ENCODE measurements around the gene DDA1.
"Not testable (repeated sequence)": the region's sequence is repeated elsewhere in the genome, so short reads cannot be mapped to it uniquely, and the experiment has no call there.

The DDA1 gene

DNA sequence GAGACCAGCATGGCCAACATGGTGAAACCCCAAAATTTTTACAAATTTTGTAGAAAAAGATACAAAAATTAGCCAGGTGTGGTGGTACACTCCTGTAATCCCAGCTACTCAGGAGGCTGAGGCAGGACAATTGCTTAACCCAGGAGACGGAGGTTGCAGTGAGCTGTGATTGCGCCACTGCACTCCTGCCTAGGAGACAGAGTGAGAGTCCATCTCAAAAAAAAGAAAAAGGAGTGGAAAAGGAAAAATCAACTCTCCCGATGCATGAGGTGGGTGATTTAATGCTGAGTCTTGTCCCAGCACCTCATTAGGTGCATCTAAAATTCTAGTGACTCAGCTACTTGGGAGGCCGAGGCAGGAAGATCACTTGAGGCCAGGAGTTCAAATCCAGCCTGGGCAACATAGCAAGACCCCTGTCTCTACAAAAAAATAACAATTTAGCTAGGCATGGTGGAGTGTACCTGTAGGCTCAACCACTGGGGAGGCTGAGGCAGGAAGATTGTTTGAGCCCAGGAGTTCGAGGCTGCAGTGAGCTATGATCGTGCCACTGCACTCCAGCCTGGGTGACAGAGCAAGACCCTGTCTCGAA, 47.8 kb downstream of the DDA1 start:
- TF ChIP-seq POLR2A (IDR thresholded peaks at IDR 0.05; ENCODE audit: extremely low read depth, insufficient read length): no peak
- no peak for TF ChIP-seq MAX (IDR thresholded peaks at IDR 0.05; ENCODE audit: low read depth, low read length)
- no peak for TF ChIP-seq MYC (IDR thresholded peaks at IDR 0.05; ENCODE audit: low read depth, low read length)
- no peak for TF ChIP-seq CTCF (IDR thresholded peaks at IDR 0.05; ENCODE audit: low read depth, low read length)
- DNase-seq (ENCODE audit: low read depth): no peak
- no peak overlapping the region for H3K4me3 ChIP-seq (ENCODE audit: low read depth, low read length)

GRCh38 chr19:17357724-17358123, 48.4 kb downstream of the DDA1 start:
- TF ChIP-seq CTCF (IDR thresholded peaks at IDR 0.05; ENCODE audit: low read depth, low read length): no peak
- no peak for TF ChIP-seq POLR2A (IDR thresholded peaks at IDR 0.05; ENCODE audit: extremely low read depth, insufficient read length)
- TF ChIP-seq MYC (IDR thresholded peaks at IDR 0.05; ENCODE audit: low read depth, low read length): no peak
- no peak for TF ChIP-seq MAX (IDR thresholded peaks at IDR 0.05; ENCODE audit: low read depth, low read length)
- DNase-seq (ENCODE audit: low read depth): no peak
- no peak overlapping the region for H3K4me3 ChIP-seq (ENCODE audit: low read depth, low read length)

- TF ChIP-seq MAX (IDR thresholded peaks at IDR 0.05; ENCODE audit: low read depth, low read length): no peak
- TF ChIP-seq CTCF (IDR thresholded peaks at IDR 0.05; ENCODE audit: low read depth, low read length): no peak
- TF ChIP-seq MYC (IDR thresholded peaks at IDR 0.05; ENCODE audit: low read depth, low read length): no peak
- no peak for DNase-seq (ENCODE audit: low read depth)
- no peak overlapping the region for H3K4me3 ChIP-seq (ENCODE audit: low read depth, low read length)
Measured at GRCh38 chr19:17358395-17358794, 49.0 kb downstream of the DDA1 start.

DNA sequence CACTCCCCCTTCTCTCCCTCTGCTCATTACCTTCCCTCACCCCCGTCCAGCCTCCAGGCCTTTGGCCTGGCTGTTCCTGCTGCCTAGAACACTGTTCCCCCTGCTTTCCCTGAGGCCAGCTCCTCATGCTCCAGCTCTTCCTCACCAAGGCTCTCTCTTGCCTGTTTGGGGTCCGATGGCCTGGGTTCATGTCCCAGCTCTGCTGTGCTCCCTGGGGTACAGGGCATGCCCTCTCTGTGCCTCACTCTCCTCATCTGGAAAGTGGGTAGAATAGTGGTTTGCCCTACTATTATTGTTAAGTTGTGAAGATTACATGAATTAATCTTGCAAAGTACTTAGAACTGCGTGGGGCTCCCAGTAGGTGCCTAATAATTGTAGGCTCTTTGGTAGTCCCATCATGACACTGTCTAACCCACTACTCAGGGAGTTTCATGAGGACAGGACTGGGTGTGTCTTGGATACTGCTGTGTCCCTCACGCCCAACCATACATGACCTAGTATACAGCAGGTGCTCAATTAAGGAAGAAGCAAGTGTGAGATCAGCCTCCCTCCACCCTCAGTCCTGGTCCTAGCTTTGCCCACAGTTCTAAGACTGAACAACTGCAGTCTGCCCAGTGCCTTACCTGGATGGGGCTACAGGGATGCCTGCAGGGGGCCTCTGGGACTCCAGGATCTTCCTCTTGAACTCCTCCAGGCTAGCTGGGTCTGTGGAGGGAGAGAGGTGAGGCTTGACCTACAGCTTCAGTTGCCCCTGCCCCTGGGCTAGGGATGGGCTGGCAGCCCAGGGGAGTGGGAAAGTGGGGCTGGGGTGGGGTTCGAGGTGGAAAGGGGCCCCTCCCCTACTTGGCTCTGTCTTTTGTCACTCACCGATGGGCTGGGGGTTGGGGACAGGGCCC, 50.8 kb downstream of the DDA1 start:
- TF ChIP-seq POLR2A (IDR thresholded peaks at IDR 0.05; ENCODE audit: extremely low read depth, insufficient read length): no peak
- no peak for TF ChIP-seq CTCF (IDR thresholded peaks at IDR 0.05; ENCODE audit: low read depth, low read length)
- TF ChIP-seq MYC (IDR thresholded peaks at IDR 0.05; ENCODE audit: low read depth, low read length): no peak
- TF ChIP-seq MAX (IDR thresholded peaks at IDR 0.05; ENCODE audit: low read depth, low read length): no peak
- no peak overlapping the region for H3K4me3 ChIP-seq (ENCODE audit: low read depth, low read length)
- no peak for DNase-seq (ENCODE audit: low read depth)

DNA sequence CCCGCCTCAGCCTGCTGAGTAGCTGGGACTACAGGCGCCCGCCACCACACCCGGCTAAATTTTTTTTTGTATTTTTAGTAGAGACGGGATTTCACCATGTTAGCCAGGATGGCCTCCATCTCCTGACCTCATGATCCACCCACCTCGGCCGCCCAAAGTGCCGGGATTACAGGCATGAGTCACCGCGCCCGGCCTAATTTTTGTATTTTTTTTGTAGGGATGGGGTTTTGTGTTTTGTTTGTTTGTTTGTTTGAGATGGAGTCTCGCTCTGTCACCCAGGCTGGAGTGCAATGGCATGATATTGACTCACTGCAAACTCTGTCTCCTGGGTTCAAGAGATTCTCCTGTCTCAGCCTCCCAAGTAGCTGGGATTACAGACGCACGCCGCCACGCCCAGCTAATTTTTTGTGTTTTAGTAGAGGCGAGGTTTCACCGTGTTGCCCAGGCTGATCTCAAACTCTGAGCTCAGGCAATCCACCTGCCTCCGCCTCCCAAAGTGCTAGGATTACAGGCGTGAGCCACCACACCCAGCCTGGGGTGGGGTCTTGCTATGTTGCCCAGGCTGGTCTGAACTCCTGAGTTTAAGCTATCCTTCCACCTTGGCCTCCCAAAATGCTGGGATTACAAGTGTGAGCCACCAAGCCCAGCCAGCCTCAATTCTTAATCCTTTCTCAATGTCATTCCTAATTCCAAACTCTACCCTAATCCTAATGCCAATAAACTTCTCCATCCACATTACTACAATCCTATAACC, 54.7 kb downstream of the DDA1 start:
- not testable (repeated sequence) for H3K4me3 ChIP-seq (ENCODE audit: low read depth, low read length); DNase-seq (ENCODE audit: low read depth)

- no peak for DNase-seq (ENCODE audit: low read depth)
- no peak for TF ChIP-seq POLR2A (IDR thresholded peaks at IDR 0.05; ENCODE audit: extremely low read depth, insufficient read length)
- TF ChIP-seq CTCF (IDR thresholded peaks at IDR 0.05; ENCODE audit: low read depth, low read length): no peak
- no peak for TF ChIP-seq MAX (IDR thresholded peaks at IDR 0.05; ENCODE audit: low read depth, low read length)
- TF ChIP-seq MYC (IDR thresholded peaks at IDR 0.05; ENCODE audit: low read depth, low read length): no peak
- H3K4me3 ChIP-seq (ENCODE audit: low read depth, low read length): no peak overlapping the region
Measured at GRCh38 chr19:17365361-17365760, 56.0 kb downstream of the DDA1 start.
